HepG2 (cell line): ENCODE measurements around the gene SCNM1. TPM values are rescaled to one million over a fixed set of nuclear protein-coding genes. Genes with fewer than 3 reads are reported as not detected.

Experiments
- ARNT2 ChIP-seq: sonication (generic); formaldehyde crosslinking; IDR thresholded peaks from 2 replicates; pipeline ENCODE4 v1.8.0; 2022; ENCODE audit warnings: mild to moderate bottlenecking, low read depth, missing genetic modification reagents, moderate library complexity
- CCDC6 ChIP-seq: sonication (generic); formaldehyde crosslinking; IDR thresholded peaks from 2 replicates; pipeline ENCODE4 v1.8.1; 2022; ENCODE audit warnings: mild to moderate bottlenecking, missing genetic modification reagents, moderate library complexity
- KLF13 ChIP-seq: sonication (generic); formaldehyde crosslinking; IDR thresholded peaks from 2 replicates; pipeline ENCODE4 v1.4.0; 2020; ENCODE audit warnings: mild to moderate bottlenecking, missing genetic modification reagents
- NR2F1 ChIP-seq, 2 experiments: fragments of 450-650 bp in 1 of 2; formaldehyde crosslinking in 1 of 2; IDR thresholded peaks; 2 replicates each; pipeline versions ENCODE4 v1.5.0 to v1.6.1; 2016 to 2020; ENCODE audit warnings: mild to moderate bottlenecking in 1 of 2, missing compliant biosample characterization in 1 of 2, missing genetic modification reagents in 1 of 2, moderate library complexity in 1 of 2
- PAWR ChIP-seq: sonication (generic); formaldehyde crosslinking; IDR thresholded peaks from 2 replicates; pipeline ENCODE4 v1.4.0; 2020; ENCODE audit warnings: missing genetic modification reagents, mild to moderate bottlenecking, borderline replicate concordance
- RBM39 ChIP-seq: fragments of 200-400 bp; formaldehyde crosslinking; IDR thresholded peaks from one replicate; pipeline ENCODE4 v1.6.1; 2018; ENCODE audit warnings: antibody characterized with exemption, mild to moderate bottlenecking, low read depth, low read length; ENCODE audit not compliant: poor library complexity, severe bottlenecking
- RFXAP ChIP-seq: sonication (generic); formaldehyde crosslinking; IDR thresholded peaks from 2 replicates; pipeline ENCODE4 v1.4.0; 2020; ENCODE audit warnings: missing genetic modification reagents, borderline replicate concordance
- SSRP1 ChIP-seq: IDR thresholded peaks from 2 replicates; pipeline ENCODE4 v1.6.1; 2016; ENCODE audit warnings: control low read depth
- ZC3H13 ChIP-seq: sonication (generic); formaldehyde crosslinking; IDR thresholded peaks from 2 replicates; pipeline ENCODE4 v1.8.1; 2023; ENCODE audit warnings: mild to moderate bottlenecking, missing genetic modification reagents, moderate library complexity
- ZNF33A ChIP-seq: sonication (generic); formaldehyde crosslinking; IDR thresholded peaks from 2 replicates; pipeline ENCODE4 v1.5.1; 2020; ENCODE audit warnings: missing genetic modification reagents, mild to moderate bottlenecking, moderate library complexity, borderline replicate concordance
- ZNF382 ChIP-seq: sonication (generic); formaldehyde crosslinking; IDR thresholded peaks from 2 replicates; pipeline ENCODE4 v1.5.0; 2020; ENCODE audit warnings: missing genetic modification reagents, mild to moderate bottlenecking, borderline replicate concordance
- ZNF44 ChIP-seq: sonication (generic); formaldehyde crosslinking; IDR thresholded peaks from 2 replicates; pipeline ENCODE4 v1.5.1; 2020; ENCODE audit warnings: mild to moderate bottlenecking, missing genetic modification reagents
- ZNF451 ChIP-seq: sonication (generic); formaldehyde crosslinking; IDR thresholded peaks from 2 replicates; pipeline ENCODE4 v1.5.0; 2020; ENCODE audit warnings: mild to moderate bottlenecking, missing genetic modification reagents
- ZNF598 ChIP-seq: sonication (generic); formaldehyde crosslinking; IDR thresholded peaks from 2 replicates; pipeline ENCODE4 v1.5.1; 2020; ENCODE audit warnings: mild to moderate bottlenecking, missing genetic modification reagents, borderline replicate concordance
- ZNF713 ChIP-seq: sonication (generic); formaldehyde crosslinking; IDR thresholded peaks from 2 replicates; pipeline ENCODE4 v1.4.0; 2020; ENCODE audit warnings: mild to moderate bottlenecking, missing genetic modification reagents
- polyA plus RNA-seq, 8 experiments: library from polyadenylated mRNA; depleted of rRNA in 3 of 8; stranded (reverse) in 7 of 8; unstranded in 1 of 8; fragments of >200 nt; fragmentation: Illumina TruSeq in 4 of 8; extraction: Trizol in 4 of 8; gene quantifications; 2 replicates each; pipeline versions ENCODE4 v1.2.1 to v1.2.3, GENCODE V29; 2011 to 2016; ENCODE audit warnings: low read depth in 4 of 8, missing spikeins in 1 of 8, mixed read lengths in 1 of 8; ENCODE audit not compliant: insufficient read depth in 1 of 8
- total RNA-seq, 5 experiments: library from RNA; depleted of rRNA; stranded (reverse); fragments of >200 nt; fragmentation: Illumina TruSeq; extraction: Trizol; gene quantifications; 2 replicates each; pipeline ENCODE4 v1.2.3, GENCODE V29; 2016; ENCODE audit warnings: low read depth in 1 of 5
- TF ChIP-seq, protein P1 (sequence below), 2 experiments: IDR thresholded peaks; 2 replicates each; pipeline ENCODE4 v1.6.1; 2011 to 2012; ENCODE audit warnings: low read length in 2 of 2, borderline replicate concordance in 1 of 2, low read depth in 1 of 2, mild to moderate bottlenecking in 1 of 2, moderate library complexity in 1 of 2
- TF ChIP-seq, protein P2 (sequence below): sonication (generic); formaldehyde crosslinking; IDR thresholded peaks from 2 replicates; pipeline ENCODE4 v1.4.0; 2020; ENCODE audit warnings: missing genetic modification reagents
- TF ChIP-seq, protein P3 (sequence below): sonication (generic); formaldehyde crosslinking; conservative IDR thresholded peaks from 2 replicates; pipeline ENCODE4 v1.8.0; 2022; ENCODE audit warnings: mild to moderate bottlenecking, moderate library complexity, missing genetic modification reagents

The SCNM1 gene
- total and polyA plus RNA-seq, 2 of the 13 experiments (the other 11 are each of a cell fraction or from before 2014, with no cell fraction given) = 16.3 to 31.5 TPM

DNA sequence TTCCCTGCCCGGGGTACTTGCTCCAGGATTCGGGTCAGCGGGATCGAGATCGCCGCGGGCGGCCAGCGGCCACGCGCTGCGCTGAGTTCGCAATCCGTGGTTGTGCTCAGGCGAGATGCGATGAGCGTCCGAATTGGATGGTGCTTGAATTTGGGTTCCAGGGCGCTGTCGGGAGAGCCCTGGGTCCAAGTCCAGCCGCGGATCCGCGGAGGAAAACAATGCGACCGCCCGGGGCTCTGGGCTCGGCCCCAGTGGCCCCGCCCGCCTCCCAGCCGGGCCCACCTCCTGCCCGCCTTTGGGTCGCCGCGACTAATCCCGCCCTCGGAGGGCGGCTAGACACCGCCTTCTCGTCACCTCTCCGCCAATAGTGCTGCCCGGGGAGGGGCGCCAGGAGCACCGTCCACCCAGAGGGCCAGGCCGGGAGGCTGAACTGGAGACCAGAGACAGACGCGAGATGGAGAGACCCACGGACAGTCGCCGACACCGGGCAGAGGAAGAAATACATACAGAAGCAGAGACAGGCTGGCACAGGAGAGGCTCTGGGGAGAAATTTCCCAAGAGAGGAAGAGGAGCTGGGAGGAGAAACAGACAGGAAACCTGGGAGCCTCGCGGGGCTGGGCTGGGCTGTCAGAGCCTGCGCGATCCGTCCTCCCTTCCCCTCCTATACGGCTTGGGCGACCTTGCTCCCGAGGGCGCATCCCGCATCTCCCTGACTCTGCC, 19.4 kb upstream of the SCNM1 start, which contains the start of gene SEMA6C (continued):
- TF ChIP-seq, protein P1, sequence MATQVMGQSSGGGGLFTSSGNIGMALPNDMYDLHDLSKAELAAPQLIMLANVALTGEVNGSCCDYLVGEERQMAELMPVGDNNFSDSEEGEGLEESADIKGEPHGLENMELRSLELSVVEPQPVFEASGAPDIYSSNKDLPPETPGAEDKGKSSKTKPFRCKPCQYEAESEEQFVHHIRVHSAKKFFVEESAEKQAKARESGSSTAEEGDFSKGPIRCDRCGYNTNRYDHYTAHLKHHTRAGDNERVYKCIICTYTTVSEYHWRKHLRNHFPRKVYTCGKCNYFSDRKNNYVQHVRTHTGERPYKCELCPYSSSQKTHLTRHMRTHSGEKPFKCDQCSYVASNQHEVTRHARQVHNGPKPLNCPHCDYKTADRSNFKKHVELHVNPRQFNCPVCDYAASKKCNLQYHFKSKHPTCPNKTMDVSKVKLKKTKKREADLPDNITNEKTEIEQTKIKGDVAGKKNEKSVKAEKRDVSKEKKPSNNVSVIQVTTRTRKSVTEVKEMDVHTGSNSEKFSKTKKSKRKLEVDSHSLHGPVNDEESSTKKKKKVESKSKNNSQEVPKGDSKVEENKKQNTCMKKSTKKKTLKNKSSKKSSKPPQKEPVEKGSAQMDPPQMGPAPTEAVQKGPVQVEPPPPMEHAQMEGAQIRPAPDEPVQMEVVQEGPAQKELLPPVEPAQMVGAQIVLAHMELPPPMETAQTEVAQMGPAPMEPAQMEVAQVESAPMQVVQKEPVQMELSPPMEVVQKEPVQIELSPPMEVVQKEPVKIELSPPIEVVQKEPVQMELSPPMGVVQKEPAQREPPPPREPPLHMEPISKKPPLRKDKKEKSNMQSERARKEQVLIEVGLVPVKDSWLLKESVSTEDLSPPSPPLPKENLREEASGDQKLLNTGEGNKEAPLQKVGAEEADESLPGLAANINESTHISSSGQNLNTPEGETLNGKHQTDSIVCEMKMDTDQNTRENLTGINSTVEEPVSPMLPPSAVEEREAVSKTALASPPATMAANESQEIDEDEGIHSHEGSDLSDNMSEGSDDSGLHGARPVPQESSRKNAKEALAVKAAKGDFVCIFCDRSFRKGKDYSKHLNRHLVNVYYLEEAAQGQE (IDR thresholded peaks at IDR 0.05; ENCODE audit: borderline replicate concordance in 1 of 2, low read depth in 1 of 2, low read length in 2 of 2) = no peak; a peak in 1 of 4 replicates
- TF ChIP-seq ZNF598 (CRISPR knock-in tag) (no peak), NR2F1 (CRISPR knock-in tag; IDR thresholded peaks at IDR 0.05) (no peak), ZC3H13 (no peak), ZNF382 (no peak), PAWR (CRISPR knock-in tag) (no peak), ZNF713 (CRISPR knock-in tag) (no peak), ARNT2 (CRISPR knock-in tag) (no peak; the same call in 1 of the 2 replicates), SSRP1 (no peak), ZNF33A (no peak), ZNF451 (CRISPR knock-in tag) (no peak), RFXAP (CRISPR knock-in tag) (no peak), KLF13 (CRISPR knock-in tag) (peak; percentile 73; the same call in 1 of the 2 replicates), RBM39 (peak; percentile 62), CCDC6 (CRISPR knock-in tag) (no peak), ZNF44 (CRISPR knock-in tag) (no peak)
- TF ChIP-seq, protein P2, sequence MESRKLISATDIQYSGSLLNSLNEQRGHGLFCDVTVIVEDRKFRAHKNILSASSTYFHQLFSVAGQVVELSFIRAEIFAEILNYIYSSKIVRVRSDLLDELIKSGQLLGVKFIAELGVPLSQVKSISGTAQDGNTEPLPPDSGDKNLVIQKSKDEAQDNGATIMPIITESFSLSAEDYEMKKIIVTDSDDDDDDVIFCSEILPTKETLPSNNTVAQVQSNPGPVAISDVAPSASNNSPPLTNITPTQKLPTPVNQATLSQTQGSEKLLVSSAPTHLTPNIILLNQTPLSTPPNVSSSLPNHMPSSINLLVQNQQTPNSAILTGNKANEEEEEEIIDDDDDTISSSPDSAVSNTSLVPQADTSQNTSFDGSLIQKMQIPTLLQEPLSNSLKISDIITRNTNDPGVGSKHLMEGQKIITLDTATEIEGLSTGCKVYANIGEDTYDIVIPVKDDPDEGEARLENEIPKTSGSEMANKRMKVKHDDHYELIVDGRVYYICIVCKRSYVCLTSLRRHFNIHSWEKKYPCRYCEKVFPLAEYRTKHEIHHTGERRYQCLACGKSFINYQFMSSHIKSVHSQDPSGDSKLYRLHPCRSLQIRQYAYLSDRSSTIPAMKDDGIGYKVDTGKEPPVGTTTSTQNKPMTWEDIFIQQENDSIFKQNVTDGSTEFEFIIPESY (CRISPR knock-in tag) = no peak
- TF ChIP-seq, protein P3, sequence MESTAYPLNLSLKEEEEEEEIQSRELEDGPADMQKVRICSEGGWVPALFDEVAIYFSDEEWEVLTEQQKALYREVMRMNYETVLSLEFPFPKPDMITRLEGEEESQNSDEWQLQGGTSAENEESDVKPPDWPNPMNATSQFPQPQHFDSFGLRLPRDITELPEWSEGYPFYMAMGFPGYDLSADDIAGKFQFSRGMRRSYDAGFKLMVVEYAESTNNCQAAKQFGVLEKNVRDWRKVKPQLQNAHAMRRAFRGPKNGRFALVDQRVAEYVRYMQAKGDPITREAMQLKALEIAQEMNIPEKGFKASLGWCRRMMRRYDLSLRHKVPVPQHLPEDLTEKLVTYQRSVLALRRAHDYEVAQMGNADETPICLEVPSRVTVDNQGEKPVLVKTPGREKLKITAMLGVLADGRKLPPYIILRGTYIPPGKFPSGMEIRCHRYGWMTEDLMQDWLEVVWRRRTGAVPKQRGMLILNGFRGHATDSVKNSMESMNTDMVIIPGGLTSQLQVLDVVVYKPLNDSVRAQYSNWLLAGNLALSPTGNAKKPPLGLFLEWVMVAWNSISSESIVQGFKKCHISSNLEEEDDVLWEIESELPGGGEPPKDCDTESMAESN (CRISPR knock-in tag) = no peak; the same call in 1 of the 2 replicates
